ENCODE data around the gene DNMBP. TPM values are rescaled to one million over a fixed set of nuclear protein-coding genes. Genes with fewer than 3 reads are reported as not detected.
A peak's percentile ranks its signal among the peaks of the same experiment; 100 is the strongest.

Gene DNMBP
- total RNA-seq, 1 experiment from 2014 or later: 39.3 TPM

DNA sequence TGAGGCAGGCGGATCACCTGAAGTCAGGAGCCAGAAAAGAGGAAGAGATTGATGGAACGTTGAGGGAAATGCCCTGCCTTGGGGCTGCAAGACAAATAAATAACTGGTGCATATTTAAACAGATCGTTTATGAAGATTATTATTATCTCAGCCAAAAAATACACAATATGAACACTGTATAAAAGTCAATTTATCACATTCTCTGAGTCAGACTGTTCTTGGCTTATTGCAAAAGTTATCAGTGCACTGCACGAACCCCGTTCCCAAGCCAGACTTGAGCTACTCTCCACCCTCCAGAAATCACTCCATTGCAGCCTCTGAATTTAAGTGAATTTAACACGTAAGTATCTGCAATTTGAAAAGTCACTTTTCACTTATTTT lies 1.6 kb downstream of the DNMBP start:
- ATAC-seq (no peak; the same call in 1 of the 2 replicates), DNase-seq (ENCODE audit: low read depth, low spot score) (no peak)
- Histone ChIP-seq H3K27ac (ENCODE audit: low read length) (peak overlapping the region; percentile 99), H3K4me1 (ENCODE audit: control insufficient read depth, insufficient read depth, low read length) (peaks cover 43% of the 10 kb centered on the region), H3K27me3 (ENCODE audit: control insufficient read depth, insufficient read depth, low read length) (no peaks in the 10 kb centered on the region), H3K36me3 (ENCODE audit: control insufficient read depth, insufficient read depth, low read length) (peaks cover 11% of the 10 kb centered on the region; the same call in 1 of the 2 replicates), H3K4me3 (ENCODE audit: low read depth in 2 of 2, low read length in 2 of 2) (peak overlapping the region; percentile 77 to 91), H3K9me3 (ENCODE audit: control insufficient read depth, insufficient read depth, low read depth, low read length) (no peaks in the 10 kb centered on the region)
- in situ Hi-C loops (cut with HindIII; ENCODE audit: low pct_unique_long_range_greater_than_20kb, low sequenced_read_pairs): no loop called here
- no TSS peak for BruUV-seq (replicated peaks)
- CTCF ChIA-PET: no interaction called here
- POLR2A ChIA-PET: interaction anchor here (0.5 kb wide), 1 partner anchor 365 kb away, joined by 5 read pairs; no protein-coding TSS in a partner anchor
- TF ChIP-seq REST (IDR thresholded peaks at IDR 0.05; ENCODE audit: insufficient read depth in 1 of 2, low read depth in 2 of 2, low read length in 1 of 2): no peak
- TF ChIP-seq POLR2AphosphoS5 (IDR thresholded peaks at IDR 0.05; ENCODE audit: low read depth, low read length): peak; percentile 64
- intact Hi-C loops (cut with micrococcal nuclease; ENCODE audit: unreplicated experiment): no loop called here

DNA sequence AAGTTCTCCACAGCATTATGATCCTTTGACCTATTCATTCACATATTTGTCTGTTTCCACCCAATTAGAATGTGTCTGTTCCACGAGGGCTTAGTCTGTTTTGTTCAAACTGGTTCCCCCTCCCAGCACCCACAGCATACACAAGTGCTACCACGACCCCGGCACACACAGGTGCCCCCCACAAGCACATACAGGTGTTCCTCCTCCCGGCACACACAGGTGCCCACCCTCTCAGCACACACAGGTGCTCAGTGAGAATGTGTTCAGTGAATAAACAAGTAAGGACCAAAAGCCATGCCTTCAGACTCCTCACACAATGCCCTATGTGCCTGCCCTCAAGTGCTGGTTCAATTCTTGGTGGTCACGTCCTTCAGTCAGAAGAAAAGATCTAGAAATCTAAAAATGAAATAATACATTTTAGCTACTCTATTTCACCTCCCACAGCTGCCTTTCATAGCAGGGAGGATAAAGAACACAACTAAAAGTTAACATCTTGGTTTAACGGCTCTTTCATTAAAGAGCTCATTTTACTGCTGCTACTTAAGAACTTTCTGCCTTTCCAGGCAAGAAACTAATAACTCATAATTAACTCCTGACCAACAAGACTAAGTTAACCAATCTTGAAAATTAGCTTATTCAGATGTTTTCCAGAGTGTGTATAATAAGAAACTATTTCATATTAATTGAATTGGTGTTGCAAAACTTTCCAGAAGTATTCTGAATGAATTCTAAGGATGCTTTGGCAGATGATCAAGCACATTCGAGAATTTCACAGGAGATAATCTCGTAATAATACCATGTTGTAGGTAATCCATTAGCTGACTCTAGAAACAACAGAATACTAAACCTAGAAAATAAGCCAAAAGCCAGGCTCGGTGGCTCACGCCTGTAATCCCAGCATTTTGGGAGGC lies 2.3 kb downstream of the DNMBP start:
- TF ChIP-seq SIN3A (IDR thresholded peaks at IDR 0.05; ENCODE audit: borderline replicate concordance, insufficient read depth, low read depth, low read length) (no peak), CTCF (IDR thresholded peaks at IDR 0.05) (no peak), TCF7L2 (IDR thresholded peaks at IDR 0.05; ENCODE audit: low read depth, low read length) (no peak), REST (IDR thresholded peaks at IDR 0.05; ENCODE audit: insufficient read depth in 1 of 2, low read depth in 2 of 2, low read length in 1 of 2) (no peak), POLR2AphosphoS5 (IDR thresholded peaks at IDR 0.05; ENCODE audit: low read depth, low read length) (no peak; the same call in 1 of the 2 replicates)
- intact Hi-C loops (cut with micrococcal nuclease; ENCODE audit: unreplicated experiment): no loop called here
- Histone ChIP-seq H3K9me3 (ENCODE audit: control insufficient read depth, insufficient read depth, low read depth, low read length) (peaks cover 2% of the 10 kb centered on the region; the same call in 1 of the 2 replicates), H3K27me3 (ENCODE audit: control insufficient read depth, insufficient read depth, low read length) (no peaks in the 10 kb centered on the region), H3K27ac (ENCODE audit: low read length) (peak overlapping the region; percentile 99), H3K36me3 (ENCODE audit: control insufficient read depth, insufficient read depth, low read length) (peaks cover 11% of the 10 kb centered on the region; the same call in 1 of the 2 replicates), H3K4me3 (ENCODE audit: low read depth in 2 of 2, low read length in 2 of 2) (peak overlapping the region; percentile 77 to 91), H3K4me1 (ENCODE audit: control insufficient read depth, insufficient read depth, low read length) (peaks cover 49% of the 10 kb centered on the region)
- ATAC-seq (no peak), DNase-seq (ENCODE audit: low read depth, low spot score) (no peak)
- no TSS peak for BruUV-seq (replicated peaks)
- POLR2A ChIA-PET: no interaction called here
- in situ Hi-C loops (cut with HindIII; ENCODE audit: low pct_unique_long_range_greater_than_20kb, low sequenced_read_pairs): no loop called here
- CTCF ChIA-PET: interaction anchor here (0.5 to 1.1 kb wide), 2 partner anchors 10 to 37 kb away, joined by 3 to 4 read pairs; no protein-coding TSS in a partner anchor

All from Panc1 (cell line).